Measurements from ENCODE around the gene PSMB11.

GRCh38 chr14:22997676-22998323, 44.2 kb upstream of the PSMB11 start:
- TF ChIP-seq EZH2phosphoT487 (IDR thresholded peaks at IDR 0.05; ENCODE audit: borderline replicate concordance) (no peak), CTCF (conservative IDR thresholded peaks at IDR 0.05; ENCODE audit: low read length) (no peak)
